MCF 10A (cell line): ENCODE measurements around the gene IGFBP6. TPM values are rescaled to one million over a fixed set of nuclear protein-coding genes. Genes with fewer than 3 reads are reported as not detected.

Experiments used
- BruUV-seq: library from RNA; stranded (reverse); fragments of 400-500 nt; replicated peaks from 2 replicates; lab custom pipeline; 2021; lab: Mats Ljungman, UMichigan
- CTCF ChIA-PET: fragments of 300-600 bp; sonication (Branson Sonifier 250); formaldehyde crosslinking; extraction: SDS; loops from one replicate; lab custom pipeline; 2021; ENCODE audit warnings: antibody characterized with exemption, inconsistent platforms; lab: Yijun Ruan, JAX
- POLR2A ChIA-PET: fragments of 300-600, 350-650 bp; sonication (Branson Sonifier 250); formaldehyde crosslinking; extraction: SDS; loops from one replicate; lab custom pipeline; 2020; ENCODE audit warnings: antibody characterized with exemption, inconsistent platforms; lab: Yijun Ruan, JAX
- DNase-seq: peaks from one replicate; pipeline ENCODE4 v3.0.0-alpha.2; 2018; ENCODE audit not compliant: unreplicated experiment
- H3K27ac Mint-ChIP-seq: one replicate; pipeline ENCODE4 v1.8.0; 2022; ENCODE audit warnings: mild to moderate bottlenecking, low read depth, mixed read lengths; ENCODE audit not compliant: unreplicated experiment
- H3K27me3 Mint-ChIP-seq: one replicate; pipeline ENCODE4 v1.8.0; 2022; ENCODE audit warnings: mixed read lengths; ENCODE audit not compliant: insufficient read depth, unreplicated experiment
- H3K36me3 Mint-ChIP-seq: one replicate; pipeline ENCODE4 v1.8.0; 2022; ENCODE audit warnings: mild to moderate bottlenecking, moderate library complexity, mixed read lengths; ENCODE audit not compliant: insufficient read depth, unreplicated experiment
- H3K4me1 Mint-ChIP-seq: one replicate; pipeline ENCODE4 v1.8.0; 2022; ENCODE audit warnings: mixed read lengths; ENCODE audit not compliant: insufficient read depth, unreplicated experiment
- H3K4me3 Mint-ChIP-seq: one replicate; pipeline ENCODE4 v1.8.0; 2022; ENCODE audit warnings: mild to moderate bottlenecking, moderate library complexity, mixed read lengths; ENCODE audit not compliant: unreplicated experiment
- H3K9me3 Mint-ChIP-seq: one replicate; pipeline ENCODE4 v1.8.0; 2022; ENCODE audit warnings: mixed read lengths; ENCODE audit not compliant: unreplicated experiment
- intact Hi-C: fragments of 100-400 bp; cut with micrococcal nuclease; formaldehyde crosslinking; loops from 2 replicates; pipeline ENCODE4 v1.14.1; 2022
- total RNA-seq: library from RNA; stranded (reverse); gene quantifications from 2 replicates; pipeline ENCODE4 v1.2.3, GENCODE V29; 2022
- TF ChIP-seq, protein P1 (sequence below): fragments of 200-600 bp; IDR thresholded peaks from one replicate; pipeline ENCODE4 v1.8.0; 2022; ENCODE audit warnings: antibody characterized with exemption, mild to moderate bottlenecking; ENCODE audit not compliant: unreplicated experiment

IGFBP6 gene
- total RNA-seq, 1 experiment from 2014 or later: 6.4 TPM

DNA sequence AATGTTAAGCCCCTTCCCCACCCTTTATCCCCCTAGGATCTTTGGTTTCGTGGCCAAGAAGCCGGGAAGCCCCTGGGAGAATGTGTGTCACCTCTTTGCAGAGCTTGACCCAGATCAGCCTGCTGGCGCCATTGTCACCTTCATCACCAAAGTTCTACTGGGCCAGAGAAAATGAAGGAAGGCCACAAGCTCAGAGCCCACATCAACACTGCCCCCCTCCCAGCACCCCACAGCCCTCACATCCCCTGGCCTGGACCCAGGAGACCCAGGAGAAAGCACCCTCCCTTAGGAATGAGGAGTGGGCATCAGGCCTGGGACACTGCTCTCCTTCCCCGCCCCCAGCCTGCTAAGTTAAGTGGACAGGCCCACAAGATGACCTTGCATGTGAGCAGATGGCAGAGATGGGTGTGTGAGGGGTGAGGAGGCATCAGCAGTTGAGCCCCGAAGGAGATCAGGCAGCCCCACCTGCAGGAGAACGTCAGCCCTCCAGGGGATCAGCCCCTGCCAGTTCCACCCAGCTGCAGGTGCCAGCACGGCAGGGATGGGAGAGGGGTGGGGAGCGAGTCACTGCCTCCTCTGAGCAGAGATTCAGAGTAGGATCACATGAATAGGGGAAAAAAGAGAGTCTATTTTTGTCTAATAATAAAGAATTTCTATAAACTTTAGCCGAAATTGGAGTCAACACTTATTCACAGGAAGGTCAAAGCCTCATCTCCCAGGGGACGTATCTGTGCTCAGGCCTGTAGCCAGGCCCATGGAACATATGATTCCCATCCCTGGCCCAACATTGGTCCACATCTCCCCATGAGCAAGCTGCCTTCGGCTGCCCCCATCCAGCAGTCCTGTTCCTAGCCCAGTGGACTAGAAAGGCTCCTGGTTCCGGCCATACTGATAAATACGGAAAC lies 33.5 kb upstream of the IGFBP6 start:
- no peak overlapping the region for H3K27ac Mint-ChIP-seq
- CTCF ChIA-PET: interaction anchor here (0.6 to 15.4 kb wide), 10 partner anchors 10 to 413 kb away, joined by 3 to 267 read pairs (median 4); partner anchors contain the start of genes AAAS, IGFBP6, SOAT2 and SPRYD3
- H3K4me3 Mint-ChIP-seq: no peak overlapping the region

DNA sequence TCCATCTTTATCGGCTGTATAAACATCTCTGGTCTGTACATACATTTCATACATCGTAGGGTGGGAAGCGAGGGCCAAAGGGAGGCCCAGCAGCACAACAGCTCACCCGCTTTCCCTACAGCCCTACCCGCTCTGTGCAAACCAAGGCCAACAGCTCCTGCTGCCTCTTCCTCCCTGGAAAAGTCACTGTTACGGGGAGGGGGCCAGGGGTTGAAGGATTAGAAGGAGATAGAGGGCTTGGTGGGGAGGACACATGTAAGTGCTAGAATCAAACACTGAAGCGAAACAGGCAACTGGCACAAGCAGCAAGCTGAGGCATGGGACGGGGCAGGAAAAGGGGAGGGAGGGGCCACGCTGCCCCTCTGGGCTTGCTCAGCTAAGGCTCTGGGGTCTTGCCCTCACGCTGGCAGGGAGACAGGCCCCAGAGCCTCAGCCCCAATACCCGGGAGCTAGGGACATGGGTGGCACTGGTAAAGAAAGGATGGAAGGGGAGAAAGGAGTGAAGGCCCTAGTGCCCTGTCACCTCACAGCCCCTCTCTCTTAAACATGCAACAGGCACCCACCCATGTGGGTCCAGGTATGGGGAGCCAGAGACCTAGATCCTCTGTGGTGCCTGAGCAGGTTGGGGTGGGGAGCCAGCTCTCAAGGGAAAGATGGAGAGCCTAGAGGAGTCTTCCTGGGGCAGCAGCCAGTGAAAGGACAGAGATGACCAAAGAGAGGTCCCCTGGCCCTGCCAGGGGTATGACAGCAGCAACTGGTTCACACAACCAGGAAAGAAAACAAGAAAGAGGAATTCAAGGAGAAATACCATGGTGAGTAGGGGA lies 32.6 kb upstream of the IGFBP6 start:
- H3K4me3 Mint-ChIP-seq: no peak overlapping the region
- TF ChIP-seq, protein P1, sequence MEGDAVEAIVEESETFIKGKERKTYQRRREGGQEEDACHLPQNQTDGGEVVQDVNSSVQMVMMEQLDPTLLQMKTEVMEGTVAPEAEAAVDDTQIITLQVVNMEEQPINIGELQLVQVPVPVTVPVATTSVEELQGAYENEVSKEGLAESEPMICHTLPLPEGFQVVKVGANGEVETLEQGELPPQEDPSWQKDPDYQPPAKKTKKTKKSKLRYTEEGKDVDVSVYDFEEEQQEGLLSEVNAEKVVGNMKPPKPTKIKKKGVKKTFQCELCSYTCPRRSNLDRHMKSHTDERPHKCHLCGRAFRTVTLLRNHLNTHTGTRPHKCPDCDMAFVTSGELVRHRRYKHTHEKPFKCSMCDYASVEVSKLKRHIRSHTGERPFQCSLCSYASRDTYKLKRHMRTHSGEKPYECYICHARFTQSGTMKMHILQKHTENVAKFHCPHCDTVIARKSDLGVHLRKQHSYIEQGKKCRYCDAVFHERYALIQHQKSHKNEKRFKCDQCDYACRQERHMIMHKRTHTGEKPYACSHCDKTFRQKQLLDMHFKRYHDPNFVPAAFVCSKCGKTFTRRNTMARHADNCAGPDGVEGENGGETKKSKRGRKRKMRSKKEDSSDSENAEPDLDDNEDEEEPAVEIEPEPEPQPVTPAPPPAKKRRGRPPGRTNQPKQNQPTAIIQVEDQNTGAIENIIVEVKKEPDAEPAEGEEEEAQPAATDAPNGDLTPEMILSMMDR: no peak
- ChIA-PET POLR2A (interaction anchor here (0.8 to 2.6 kb wide), 4 partner anchors 13 to 35 kb away, joined by 3 to 39 read pairs (median 10); partner anchors contain the start of genes IGFBP6 and SPRYD3), CTCF (interaction anchor here (0.6 to 15.4 kb wide), 24 partner anchors 8 to 412 kb away, joined by 3 to 267 read pairs (median 6); partner anchors contain the start of genes AAAS, IGFBP6, SOAT2 and SPRYD3)
- no peak for DNase-seq
- peaks cover 55% of the 10 kb centered on the region for H3K36me3 Mint-ChIP-seq
- H3K4me1 Mint-ChIP-seq: peaks cover 11% of the 10 kb centered on the region
- no peak overlapping the region for H3K27ac Mint-ChIP-seq
- intact Hi-C loops: no loop called here
- H3K27me3 Mint-ChIP-seq: no peaks in the 10 kb centered on the region
- no peaks in the 10 kb centered on the region for H3K9me3 Mint-ChIP-seq
- no TSS peak for BruUV-seq

More for the DNA sequence above, 33.5 kb upstream of the IGFBP6 start:
- BruUV-seq: TSS peak; percentile 66
- Mint-ChIP-seq H3K4me1 (peaks cover 11% of the 10 kb centered on the region), H3K27me3 (no peaks in the 10 kb centered on the region), H3K9me3 (no peaks in the 10 kb centered on the region), H3K36me3 (peaks cover 56% of the 10 kb centered on the region)
- TF ChIP-seq, protein P1: no peak
- intact Hi-C loops: no loop called here
- DNase-seq: no peak
- POLR2A ChIA-PET: interaction anchor here (1.1 to 2.0 kb wide), 2 partner anchors 34 to 36 kb away, joined by 4 to 6 read pairs; no protein-coding TSS in a partner anchor

DNA sequence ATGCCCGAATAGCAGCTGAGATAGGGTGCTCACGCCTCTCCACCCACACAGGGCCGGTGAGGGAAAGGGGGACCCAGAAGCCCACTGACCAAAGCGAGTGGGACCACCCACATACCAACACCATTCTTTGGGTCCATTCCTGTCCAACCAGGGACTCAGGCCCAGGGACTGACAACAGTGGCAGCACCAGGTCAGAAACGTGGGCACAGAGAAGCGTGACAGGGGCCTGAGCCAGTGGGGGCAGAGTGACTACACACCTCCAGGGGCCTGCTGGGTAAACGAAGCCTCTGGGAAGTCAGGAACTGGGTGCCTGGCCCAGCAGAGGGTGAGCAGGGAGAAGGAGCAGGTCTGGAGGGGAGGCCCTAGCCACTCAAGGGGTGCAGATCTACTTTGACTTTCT lies 32.0 kb upstream of the IGFBP6 start:
- peaks cover 51% of the 10 kb centered on the region for H3K36me3 Mint-ChIP-seq
- H3K4me3 Mint-ChIP-seq: no peak overlapping the region
- TF ChIP-seq, protein P1: no peak
- intact Hi-C loops: no loop called here
- DNase-seq: no peak
- TSS peak; percentile 38 for BruUV-seq
- peaks cover 11% of the 10 kb centered on the region for H3K4me1 Mint-ChIP-seq
- H3K27ac Mint-ChIP-seq: no peak overlapping the region
- H3K27me3 Mint-ChIP-seq: no peaks in the 10 kb centered on the region
- ChIA-PET CTCF (interaction anchor here (0.6 to 15.4 kb wide), 33 partner anchors 9 to 416 kb away, joined by 3 to 267 read pairs (median 6); partner anchors contain the start of genes AAAS, IGFBP6, SOAT2 and SPRYD3), POLR2A (interaction anchor here (0.8 to 2.6 kb wide), 7 partner anchors 13 to 323 kb away, joined by 3 to 39 read pairs (median 3); partner anchors contain the start of genes IGFBP6 and SPRYD3)
- no peaks in the 10 kb centered on the region for H3K9me3 Mint-ChIP-seq
